IMR-90 (cell line): ENCODE data around the gene CYP19A1. TPM values are rescaled to one million over a fixed set of nuclear protein-coding genes. Genes with fewer than 3 reads are reported as not detected.

Experiments used
- ATAC-seq: fragments of 200-7000 bp; cut with Tn5 transposase; 2 replicates; pipeline ENCODE4 v1.9.1; 2020; ENCODE audit warnings: low read depth, mild to moderate bottlenecking, moderate library complexity
- BruUV-seq: library from RNA; stranded (reverse); fragments of 400-500 nt; replicated peaks from 2 replicates; lab custom pipeline; 2021; lab: Mats Ljungman, UMichigan
- CTCF ChIA-PET: fragments of 300-600 bp; formaldehyde crosslinking; extraction: SDS; loops from one replicate; lab custom pipeline; 2021; ENCODE audit warnings: antibody characterized with exemption; lab: Yijun Ruan, JAX
- POLR2A ChIA-PET: fragments of 300-600 bp; sonication (Branson Sonifier 250); formaldehyde crosslinking; loops from one replicate; lab custom pipeline; 2022; ENCODE audit warnings: antibody characterized with exemption; ENCODE audit not compliant: unreplicated experiment; lab: Charles Lee
- DNase-seq: peaks from one replicate; pipeline ENCODE4 v3.0.0; 2013
- H2AFZ ChIP-seq: replicated peaks from 2 replicates; pipeline ENCODE3; 2013; ENCODE audit warnings: low read length, mild to moderate bottlenecking; ENCODE audit not compliant: poor library complexity
- H2AK5ac ChIP-seq: 2 replicates; pipeline ENCODE4 v1.6.1; 2013; ENCODE audit warnings: low read depth, low read length, inconsistent platforms
- H2AK9ac ChIP-seq: replicated peaks from 2 replicates; pipeline ENCODE3; 2013; ENCODE audit warnings: mild to moderate bottlenecking, low read depth, low read length, moderate library complexity; ENCODE audit not compliant: poor library complexity
- H2BK120ac ChIP-seq: 2 replicates; pipeline ENCODE4 v1.6.1; 2013; ENCODE audit warnings: low read depth, low read length, inconsistent platforms
- H2BK15ac ChIP-seq: 3 replicates; pipeline ENCODE4 v1.6.1; 2013; ENCODE audit warnings: low read depth, low read length, inconsistent platforms
- H2BK20ac ChIP-seq: 2 replicates; pipeline ENCODE4 v1.6.1; 2013; ENCODE audit warnings: low read depth, mild to moderate bottlenecking, inconsistent platforms, low read length, moderate library complexity
- H2BK5ac ChIP-seq: 2 replicates; pipeline ENCODE4 v1.6.1; 2013; ENCODE audit warnings: mild to moderate bottlenecking, low read depth, low read length, inconsistent platforms; ENCODE audit not compliant: poor library complexity, severe bottlenecking
- H3K14ac ChIP-seq: replicated peaks from 2 replicates; pipeline ENCODE4 v1.6.1; 2013; ENCODE audit warnings: low read depth, low read length, inconsistent platforms
- H3K18ac ChIP-seq: 2 replicates; pipeline ENCODE4 v1.6.1; 2013; ENCODE audit warnings: low read depth, low read length, control low read depth
- H3K23ac ChIP-seq: 2 replicates; pipeline ENCODE4 v1.6.1; 2013; ENCODE audit warnings: low read depth, low read length, inconsistent platforms
- H3K27ac ChIP-seq: 2 replicates; pipeline ENCODE4 v1.5.1; 2013; ENCODE audit warnings: mild to moderate bottlenecking, control low read depth, low read length; ENCODE audit not compliant: insufficient read depth
- H3K27me3 ChIP-seq: 2 replicates; pipeline ENCODE4 v1.6.1; 2013; ENCODE audit warnings: low read length; ENCODE audit not compliant: control insufficient read depth, insufficient read depth
- H3K36me3 ChIP-seq: 2 replicates; pipeline ENCODE4 v1.6.1; 2013; ENCODE audit warnings: low read length, mixed read lengths; ENCODE audit not compliant: control insufficient read depth, insufficient read depth
- H3K4ac ChIP-seq: 2 replicates; pipeline ENCODE4 v1.6.1; 2013; ENCODE audit warnings: low read depth, low read length, inconsistent platforms
- H3K4me1 ChIP-seq: 2 replicates; pipeline ENCODE4 v1.6.1; 2013; ENCODE audit warnings: low read length, mixed read lengths; ENCODE audit not compliant: control insufficient read depth, insufficient read depth
- H3K4me2 ChIP-seq: 2 replicates; pipeline ENCODE4 v1.6.1; 2013; ENCODE audit warnings: low read depth, mild to moderate bottlenecking, control low read depth, low read length, moderate library complexity
- H3K4me3 ChIP-seq: 2 replicates; pipeline ENCODE4 v1.5.1; 2013; ENCODE audit warnings: low read depth, mild to moderate bottlenecking, control low read depth, low read length, moderate library complexity; ENCODE audit not compliant: insufficient read depth
- H3K56ac ChIP-seq: 2 replicates; pipeline ENCODE4 v1.6.1; 2013; ENCODE audit warnings: low read length, inconsistent platforms; ENCODE audit not compliant: insufficient read depth; ENCODE audit errors: extremely low read depth
- H3K79me1 ChIP-seq, 2 experiments: 2 replicates each; pipeline ENCODE4 v1.6.1; 2013; ENCODE audit warnings: low read length in 2 of 2, inconsistent platforms in 1 of 2, low read depth in 1 of 2
- H3K9ac ChIP-seq: 2 replicates; pipeline ENCODE4 v1.6.1; 2013; ENCODE audit warnings: low read depth, low read length, control low read depth
- H3K9me1 ChIP-seq: 2 replicates; pipeline ENCODE4 v1.6.1; 2013; ENCODE audit warnings: low read length, inconsistent platforms; ENCODE audit not compliant: insufficient read depth
- H3K9me3 ChIP-seq: 2 replicates; pipeline ENCODE4 v1.6.1; 2013; ENCODE audit warnings: low read length; ENCODE audit not compliant: control insufficient read depth, insufficient read depth
- H4K20me1 ChIP-seq: 2 replicates; pipeline ENCODE4 v1.6.1; 2013; ENCODE audit warnings: low read length, inconsistent platforms; ENCODE audit not compliant: insufficient read depth
- H4K5ac ChIP-seq: 2 replicates; pipeline ENCODE4 v1.6.1; 2013; ENCODE audit warnings: mild to moderate bottlenecking, low read depth, low read length, control low read depth
- H4K8ac ChIP-seq, 2 experiments: 2 replicates each; pipeline ENCODE4 v1.6.1; 2013; ENCODE audit warnings: low read depth in 2 of 2, low read length in 2 of 2, control low read depth in 1 of 2, inconsistent platforms in 1 of 2
- H4K91ac ChIP-seq: 2 replicates; pipeline ENCODE4 v1.6.1; 2013; ENCODE audit warnings: low read depth, low read length, inconsistent platforms; ENCODE audit not compliant: insufficient read depth
- BHLHE40 ChIP-seq: fragments of 150-350 bp; IDR thresholded peaks from 2 replicates; pipeline ENCODE4 v1.6.1; 2016; ENCODE audit warnings: mild to moderate bottlenecking, low read depth, low read length
- CEBPB ChIP-seq: IDR thresholded peaks from 2 replicates; pipeline ENCODE4 v1.6.1; 2012; ENCODE audit warnings: low read depth, low read length, improper control_type of control experiment
- CHD1 ChIP-seq: IDR thresholded peaks from 2 replicates; pipeline ENCODE4 v1.6.1; 2012; ENCODE audit warnings: low read depth, low read length, improper control_type of control experiment
- FOS ChIP-seq: fragments of 150-350 bp; IDR thresholded peaks from 2 replicates; pipeline ENCODE4 v1.6.1; 2016; ENCODE audit warnings: low read depth, low read length
- MAFK ChIP-seq: IDR thresholded peaks from 2 replicates; pipeline ENCODE4 v1.6.1; 2012; ENCODE audit warnings: low read depth, low read length, improper control_type of control experiment
- MAZ ChIP-seq: IDR thresholded peaks from 2 replicates; pipeline ENCODE4 v1.6.1; 2012; ENCODE audit warnings: low read depth, mild to moderate bottlenecking, low read length, improper control_type of control experiment, moderate library complexity, borderline replicate concordance
- MXI1 ChIP-seq: IDR thresholded peaks from 2 replicates; pipeline ENCODE4 v1.6.1; 2012; ENCODE audit warnings: low read depth, mild to moderate bottlenecking, low read length, moderate library complexity, borderline replicate concordance
- NFE2L2 ChIP-seq: fragments of 150-350 bp; IDR thresholded peaks from 2 replicates; pipeline ENCODE4 v1.6.1; 2016; ENCODE audit warnings: low read depth, mild to moderate bottlenecking, low read length
- POLR2A ChIP-seq: IDR thresholded peaks from 2 replicates; pipeline ENCODE4 v1.6.1; 2012; ENCODE audit warnings: mild to moderate bottlenecking, low read depth, low read length
- RAD21 ChIP-seq: IDR thresholded peaks from 2 replicates; pipeline ENCODE4 v1.6.1; 2012; ENCODE audit warnings: low read length, improper control_type of control experiment
- RCOR1 ChIP-seq: IDR thresholded peaks from 2 replicates; pipeline ENCODE4 v1.6.1; 2012; ENCODE audit warnings: mild to moderate bottlenecking, low read length, improper control_type of control experiment; ENCODE audit not compliant: insufficient replicate concordance
- RFX5 ChIP-seq: IDR thresholded peaks from 2 replicates; pipeline ENCODE4 v1.8.0; 2012; ENCODE audit warnings: low read depth, mild to moderate bottlenecking, low read length, moderate library complexity
- SMC3 ChIP-seq: fragments of 150-350 bp; IDR thresholded peaks from 2 replicates; pipeline ENCODE4 v1.6.1; 2016; ENCODE audit warnings: low read depth, mild to moderate bottlenecking, antibody characterized with exemption, low read length, moderate library complexity
- WGBS, 2 experiments: methylation state at CpG; one replicate each; pipeline versions ENCODE4 v1.1.5 to v1.1.7; 2013; ENCODE audit warnings: missing lambda C conversion rate in 2 of 2; ENCODE audit not compliant: insufficient read length in 1 of 2; ENCODE audit errors: extremely low coverage in 2 of 2; 5-methylcytosine and 5-hydroxymethylcytosine counted together
- dilution Hi-C: fragments of 300-500 bp; cut with HindIII; formaldehyde crosslinking; loops from one replicate; pipeline ENCODE4 v1.14.3; 2018; ENCODE audit warnings: low sequenced_read_pairs; ENCODE audit not compliant: unreplicated experiment
- in situ Hi-C: fragments of 300-500 bp; cut with MboI; formaldehyde crosslinking; loops from 3 replicates; pipeline ENCODE4 v1.14.3; 2019; ENCODE audit warnings: low sequenced_read_pairs, inconsistent platforms, mixed read lengths
- intact Hi-C: fragments of 100-400 bp; cut with micrococcal nuclease; formaldehyde crosslinking; loops from 2 replicates; pipeline ENCODE4 v1.10.0; 2022
- polyA plus RNA-seq, 3 experiments: library from polyadenylated mRNA; depleted of rRNA; stranded (reverse); fragments of >200 nt; gene quantifications; 2 replicates each; pipeline ENCODE4 v1.2.3, GENCODE V29; 2012; ENCODE audit warnings: low replicate concordance in 1 of 3
- total RNA-seq: library from RNA; depleted of rRNA; stranded (reverse); fragments of >200 nt; gene quantifications from 2 replicates; pipeline ENCODE4 v1.2.3, GENCODE V29; 2012
- TF ChIP-seq, protein P1 (sequence below): fragments of 150-350 bp; IDR thresholded peaks from 2 replicates; pipeline ENCODE4 v1.6.1; 2016; ENCODE audit warnings: low read depth, mild to moderate bottlenecking, low read length, moderate library complexity, borderline replicate concordance
- TF ChIP-seq, protein P2 (sequence below): fragments of 150-350 bp; IDR thresholded peaks from 2 replicates; pipeline ENCODE4 v1.6.1; 2017; ENCODE audit warnings: mild to moderate bottlenecking, antibody characterized with exemption, low read length, low read depth
- TF ChIP-seq, protein P3 (sequence below): conservative IDR thresholded peaks from 2 replicates; pipeline ENCODE4 v1.5.1; 2012; ENCODE audit warnings: mild to moderate bottlenecking, low read depth, low read length, improper control_type of control experiment

The CYP19A1 gene
- total and polyA plus RNA-seq, 2 of the 4 experiments (the other 2 are of a cell fraction) = not detected

DNA sequence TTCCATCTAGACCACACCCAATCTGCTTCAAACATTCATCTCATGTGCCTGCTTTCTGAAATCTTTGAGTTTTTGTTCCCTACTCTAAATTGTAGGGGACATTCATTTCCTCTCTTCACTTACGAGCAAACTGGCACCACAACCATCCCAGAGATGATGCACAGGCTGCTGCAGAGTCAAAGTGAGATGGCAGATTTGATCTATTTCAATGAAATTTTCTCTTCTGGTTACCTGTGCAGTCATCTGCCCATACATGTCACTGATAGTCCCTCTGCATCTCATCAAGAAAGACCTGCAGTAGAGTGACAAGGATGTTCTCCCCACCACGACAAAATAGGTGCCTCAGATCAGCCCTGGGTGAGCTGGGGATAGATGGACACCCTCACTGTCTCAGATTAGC lies 125.5 kb downstream of the CYP19A1 start:
- H2BK5ac ChIP-seq = no peak overlapping the region
- H4K91ac ChIP-seq = no peak overlapping the region
- dilution Hi-C loops = no loop called here
- no peak overlapping the region for H3K4me3 ChIP-seq
- ATAC-seq = no peak
- no peaks in the 10 kb centered on the region for H3K9me3 ChIP-seq
- H4K5ac ChIP-seq = no peak overlapping the region
- no peak overlapping the region for H3K14ac ChIP-seq
- DNase-seq = no peak
- no peaks in the 10 kb centered on the region for H3K36me3 ChIP-seq
- H3K23ac ChIP-seq = no peak overlapping the region
- H3K4ac ChIP-seq = no peak overlapping the region
- H2BK120ac ChIP-seq = no peak overlapping the region
- no TSS peak for BruUV-seq
- no peak overlapping the region for H2BK15ac ChIP-seq
- H3K79me1 ChIP-seq = no peaks in the 10 kb centered on the region
- H4K20me1 ChIP-seq = no peaks in the 10 kb centered on the region
- in situ Hi-C loops = no loop called here
- H2AK5ac ChIP-seq = no peak overlapping the region
- TF ChIP-seq POLR2A (no peak), CHD1 (no peak), RAD21 (no peak), SMC3 (no peak), RFX5 (no peak), MAFK (no peak), MAZ (no peak), MXI1 (no peak), FOS (no peak), CEBPB (no peak), BHLHE40 (no peak), RCOR1 (no peak), NFE2L2 (no peak)
- TF ChIP-seq, protein P1, sequence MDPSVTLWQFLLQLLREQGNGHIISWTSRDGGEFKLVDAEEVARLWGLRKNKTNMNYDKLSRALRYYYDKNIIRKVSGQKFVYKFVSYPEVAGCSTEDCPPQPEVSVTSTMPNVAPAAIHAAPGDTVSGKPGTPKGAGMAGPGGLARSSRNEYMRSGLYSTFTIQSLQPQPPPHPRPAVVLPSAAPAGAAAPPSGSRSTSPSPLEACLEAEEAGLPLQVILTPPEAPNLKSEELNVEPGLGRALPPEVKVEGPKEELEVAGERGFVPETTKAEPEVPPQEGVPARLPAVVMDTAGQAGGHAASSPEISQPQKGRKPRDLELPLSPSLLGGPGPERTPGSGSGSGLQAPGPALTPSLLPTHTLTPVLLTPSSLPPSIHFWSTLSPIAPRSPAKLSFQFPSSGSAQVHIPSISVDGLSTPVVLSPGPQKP = no peak
- TF ChIP-seq, protein P2, sequence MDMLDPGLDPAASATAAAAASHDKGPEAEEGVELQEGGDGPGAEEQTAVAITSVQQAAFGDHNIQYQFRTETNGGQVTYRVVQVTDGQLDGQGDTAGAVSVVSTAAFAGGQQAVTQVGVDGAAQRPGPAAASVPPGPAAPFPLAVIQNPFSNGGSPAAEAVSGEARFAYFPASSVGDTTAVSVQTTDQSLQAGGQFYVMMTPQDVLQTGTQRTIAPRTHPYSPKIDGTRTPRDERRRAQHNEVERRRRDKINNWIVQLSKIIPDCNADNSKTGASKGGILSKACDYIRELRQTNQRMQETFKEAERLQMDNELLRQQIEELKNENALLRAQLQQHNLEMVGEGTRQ = no peak
- TF ChIP-seq, protein P3, sequence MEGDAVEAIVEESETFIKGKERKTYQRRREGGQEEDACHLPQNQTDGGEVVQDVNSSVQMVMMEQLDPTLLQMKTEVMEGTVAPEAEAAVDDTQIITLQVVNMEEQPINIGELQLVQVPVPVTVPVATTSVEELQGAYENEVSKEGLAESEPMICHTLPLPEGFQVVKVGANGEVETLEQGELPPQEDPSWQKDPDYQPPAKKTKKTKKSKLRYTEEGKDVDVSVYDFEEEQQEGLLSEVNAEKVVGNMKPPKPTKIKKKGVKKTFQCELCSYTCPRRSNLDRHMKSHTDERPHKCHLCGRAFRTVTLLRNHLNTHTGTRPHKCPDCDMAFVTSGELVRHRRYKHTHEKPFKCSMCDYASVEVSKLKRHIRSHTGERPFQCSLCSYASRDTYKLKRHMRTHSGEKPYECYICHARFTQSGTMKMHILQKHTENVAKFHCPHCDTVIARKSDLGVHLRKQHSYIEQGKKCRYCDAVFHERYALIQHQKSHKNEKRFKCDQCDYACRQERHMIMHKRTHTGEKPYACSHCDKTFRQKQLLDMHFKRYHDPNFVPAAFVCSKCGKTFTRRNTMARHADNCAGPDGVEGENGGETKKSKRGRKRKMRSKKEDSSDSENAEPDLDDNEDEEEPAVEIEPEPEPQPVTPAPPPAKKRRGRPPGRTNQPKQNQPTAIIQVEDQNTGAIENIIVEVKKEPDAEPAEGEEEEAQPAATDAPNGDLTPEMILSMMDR = no peak
- CTCF ChIA-PET = no interaction called here
- H4K8ac ChIP-seq = no peak overlapping the region
- H3K9ac ChIP-seq = no peak overlapping the region
- H3K9me1 ChIP-seq = no peaks in the 10 kb centered on the region
- intact Hi-C loops = no loop called here
- no peak overlapping the region for H2AK9ac ChIP-seq
- no CpG with 5 or more reads among the region's 2 CpGs for WGBS, 2 experiments
- H3K18ac ChIP-seq = no peak overlapping the region
- POLR2A ChIA-PET = no interaction called here
- peaks cover 34% of the 10 kb centered on the region for H3K27me3 ChIP-seq
- no peaks in the 10 kb centered on the region for H3K4me1 ChIP-seq
- H3K27ac ChIP-seq = no peak overlapping the region
- no peak overlapping the region for H3K56ac ChIP-seq
- no peak overlapping the region for H2AFZ ChIP-seq
- no peak overlapping the region for H3K4me2 ChIP-seq
- no peak overlapping the region for H2BK20ac ChIP-seq
